HCT116 (cell line): Measurements from ENCODE around the gene HRH2. TPM values are rescaled to one million over a fixed set of nuclear protein-coding genes. Genes with fewer than 3 reads are reported as not detected.

Source experiments
- ATAC-seq: fragments of 200-7000 bp; cut with Tn5 transposase; 2 replicates; pipeline ENCODE4 v1.9.1; 2020; ENCODE audit warnings: mild to moderate bottlenecking, moderate library complexity
- BruUV-seq: library from RNA; stranded (reverse); fragments of 400-500 nt; replicated peaks from 2 replicates; lab custom pipeline; 2021; lab: Mats Ljungman, UMichigan
- CTCF ChIA-PET: fragments of 300-600 bp; sonication (Branson Sonifier 250); formaldehyde crosslinking; loops from one replicate; lab custom pipeline; 2021; ENCODE audit warnings: antibody characterized with exemption; lab: Charles Lee
- POLR2A ChIA-PET: fragments of 300-600, 350-600 bp; sonication (Branson Sonifier 250); formaldehyde crosslinking; loops from one replicate; lab custom pipeline; 2021; ENCODE audit warnings: antibody characterized with exemption; lab: Charles Lee
- RAD21 ChIA-PET, 2 experiments: fragments of 300-600 bp; sonication (Branson Sonifier 250); formaldehyde crosslinking; loops; one replicate each; lab custom pipeline; 2023; ENCODE audit warnings: low total read pairs in 2 of 2; ENCODE audit not compliant: uncharacterized antibody in 2 of 2, unreplicated experiment in 2 of 2, low non-redundant PET in 1 of 2; lab: Charles Lee
- DNase-seq: peaks from one replicate; pipeline ENCODE4 v3.0.0-alpha.2; 2010; ENCODE audit warnings: low read depth, low spot score
- H2AFZ ChIP-seq: fragments of 200-600 bp; shearing (Covaris generic), sonication (generic); 2 replicates; pipeline ENCODE4 v1.6.1; 2017; ENCODE audit warnings: low read depth, mixed run types, mixed read lengths, antibody characterized with exemption, low read length; ENCODE audit not compliant: poor library complexity, severe bottlenecking
- H3K27ac ChIP-seq: 2 replicates; pipeline ENCODE4 v1.5.1; 2012; ENCODE audit warnings: low read depth, low read length
- H3K27me3 ChIP-seq: fragments of 200-600 bp; sonication (generic); 2 replicates; pipeline ENCODE4 v1.6.1; 2016; ENCODE audit warnings: mixed run types, low read length, mixed read lengths; ENCODE audit not compliant: insufficient read depth
- H3K36me3 ChIP-seq, 2 experiments: fragments of 200-500 bp in 1 of 2; fragments of 200-600 bp in 1 of 2; sonication (Bioruptor generic) in 1 of 2; sonication (generic) in 1 of 2; 2 replicates each; pipeline versions ENCODE4 v1.5.1 to v1.6.1; 2014 to 2016; ENCODE audit warnings: low read length in 2 of 2, inconsistent platforms in 1 of 2, mixed read lengths in 1 of 2, mixed run types in 1 of 2; ENCODE audit not compliant: insufficient read depth in 2 of 2, control insufficient read depth in 1 of 2
- H3K4me1 ChIP-seq, 2 experiments: fragments of 200-600 bp in 1 of 2; sonication (generic) in 1 of 2; 2 replicates each; pipeline versions ENCODE4 v1.5.1 to v1.6.1; 2012 to 2017; ENCODE audit warnings: low read length in 2 of 2, inconsistent platforms in 1 of 2, mild to moderate bottlenecking in 1 of 2, mixed read lengths in 1 of 2, mixed run types in 1 of 2, moderate library complexity in 1 of 2; ENCODE audit not compliant: insufficient read depth in 2 of 2, control insufficient read depth in 1 of 2
- H3K4me2 ChIP-seq: fragments of 200-600 bp; sonication (generic); 2 replicates; pipeline ENCODE4 v1.6.1; 2017; ENCODE audit warnings: mixed run types, low read length, mixed read lengths
- H3K4me3 ChIP-seq, 2 experiments: fragments of 200-600 bp in 1 of 2; sonication (generic) in 1 of 2; replicated peaks in 1 of 2; 2 replicates each; pipeline ENCODE4 v1.5.1; 2011 to 2016; ENCODE audit warnings: low read length in 2 of 2, control low read depth in 1 of 2, low read depth in 1 of 2, mild to moderate bottlenecking in 1 of 2, mixed read lengths in 1 of 2, mixed run types in 1 of 2
- H3K79me2 ChIP-seq: fragments of 200-600 bp; sonication (generic); 2 replicates; pipeline ENCODE4 v1.6.1; 2017; ENCODE audit warnings: mild to moderate bottlenecking, mixed run types, low read length, moderate library complexity, mixed read lengths; ENCODE audit not compliant: insufficient read depth
- H3K9ac ChIP-seq: fragments of 200-600 bp; sonication (generic); 2 replicates; pipeline ENCODE4 v1.6.1; 2016; ENCODE audit warnings: low read length, mixed read lengths
- H3K9me2 ChIP-seq: fragments of 200-600 bp; sonication (generic), shearing (Covaris generic); 2 replicates; pipeline ENCODE4 v1.6.1; 2017; ENCODE audit warnings: mixed run types, mild to moderate bottlenecking, moderate library complexity; ENCODE audit not compliant: insufficient read depth
- H3K9me3 ChIP-seq, 2 experiments: fragments of 200-500 bp in 1 of 2; fragments of 200-600 bp in 1 of 2; sonication (Bioruptor generic) in 1 of 2; sonication (generic) in 1 of 2; 2 replicates each; pipeline ENCODE4 v1.6.1; 2014 to 2017; ENCODE audit warnings: low read length in 2 of 2, mixed read lengths in 2 of 2, inconsistent platforms in 1 of 2, low read depth in 1 of 2, mild to moderate bottlenecking in 1 of 2, mixed run types in 1 of 2, moderate library complexity in 1 of 2; ENCODE audit not compliant: control insufficient read depth in 1 of 2, insufficient read depth in 1 of 2
- H4K20me1 ChIP-seq: fragments of 200-600 bp; sonication (generic), shearing (Covaris generic); 2 replicates; pipeline ENCODE4 v1.6.1; 2017; ENCODE audit warnings: mixed run types, mild to moderate bottlenecking, moderate library complexity; ENCODE audit not compliant: insufficient read depth
- CEBPB ChIP-seq: IDR thresholded peaks from 2 replicates; pipeline ENCODE4 v1.6.1; 2012; ENCODE audit warnings: low read depth
- ELF1 ChIP-seq: IDR thresholded peaks from 2 replicates; pipeline ENCODE4 v1.6.1; 2012; ENCODE audit warnings: low read depth, borderline replicate concordance
- EZH2 ChIP-seq: fragments of 200-600 bp; sonication (generic); IDR thresholded peaks from 2 replicates; pipeline ENCODE4 v1.6.1; 2017; ENCODE audit warnings: antibody characterized with exemption, mixed run types
- EZH2phosphoT487 ChIP-seq: fragments of 200-600 bp; IDR thresholded peaks from 2 replicates; pipeline ENCODE4 v1.6.1; 2018; ENCODE audit warnings: antibody characterized with exemption, borderline replicate concordance
- FOSL1 ChIP-seq: IDR thresholded peaks from 2 replicates; pipeline ENCODE4 v1.6.1; 2012; ENCODE audit warnings: low read depth
- JUND ChIP-seq: IDR thresholded peaks from 2 replicates; pipeline ENCODE4 v1.6.1; 2012
- POLR2A ChIP-seq: IDR thresholded peaks from 2 replicates; pipeline ENCODE4 v1.7.0; 2011; ENCODE audit warnings: borderline replicate concordance; ENCODE audit not compliant: insufficient read depth, insufficient read length; ENCODE audit errors: extremely low read depth
- POLR2AphosphoS5 ChIP-seq: IDR thresholded peaks from 2 replicates; pipeline ENCODE4 v1.6.1; 2011; ENCODE audit warnings: mild to moderate bottlenecking, low read depth, low read length, moderate library complexity
- RAD21 ChIP-seq: IDR thresholded peaks from 2 replicates; pipeline ENCODE4 v1.6.1; 2012; ENCODE audit warnings: low read depth, mild to moderate bottlenecking
- REST ChIP-seq: IDR thresholded peaks from 2 replicates; pipeline ENCODE4 v1.6.1; 2012; ENCODE audit warnings: low read depth
- SP1 ChIP-seq: IDR thresholded peaks from 2 replicates; pipeline ENCODE4 v1.6.1; 2012; ENCODE audit warnings: low read depth
- SRF ChIP-seq: IDR thresholded peaks from 2 replicates; pipeline ENCODE4 v1.6.1; 2012; ENCODE audit warnings: low read depth
- YY1 ChIP-seq: IDR thresholded peaks from 2 replicates; pipeline ENCODE4 v1.6.1; 2011; ENCODE audit warnings: low read length, low read depth, moderate library complexity, mild to moderate bottlenecking; ENCODE audit not compliant: insufficient replicate concordance; ENCODE audit errors: extremely low read depth
- ZFX ChIP-seq: fragments of 450-650 bp; IDR thresholded peaks from 2 replicates; pipeline ENCODE4 v1.6.1; 2017
- ZNF274 ChIP-seq: fragments of 200-500 bp; sonication (Bioruptor generic); IDR thresholded peaks from 2 replicates; pipeline ENCODE4 v1.6.1; 2014; ENCODE audit warnings: mild to moderate bottlenecking, low read depth, low read length, inconsistent platforms
- intact Hi-C: fragments of 100-400 bp; cut with micrococcal nuclease; formaldehyde crosslinking; loops from 2 replicates; pipeline ENCODE4 v1.10.0; 2022
- total RNA-seq: library from RNA; stranded (reverse); gene quantifications from one replicate; pipeline ENCODE4 v1.2.1, GENCODE V29; 2021; ENCODE audit not compliant: unreplicated experiment
- TF ChIP-seq, protein P1 (sequence below), 3 experiments: fragments of 200-600 bp in 1 of 3; sonication (generic) in 1 of 3; IDR thresholded peaks in 2 of 3; conservative IDR thresholded peaks in 1 of 3; 2 replicates each; pipeline ENCODE4 v1.5.1; 2012 to 2017; ENCODE audit warnings: low read depth in 2 of 3, low read length in 2 of 3, antibody characterized with exemption in 1 of 3, borderline replicate concordance in 1 of 3, control low read depth in 1 of 3, mild to moderate bottlenecking in 1 of 3, mixed read lengths in 1 of 3, mixed run types in 1 of 3, moderate library complexity in 1 of 3; ENCODE audit not compliant: insufficient read depth in 1 of 3
- TF ChIP-seq, protein P2 (sequence below): IDR thresholded peaks from 2 replicates; pipeline ENCODE4 v1.6.1; 2012

The HRH2 gene
- total RNA-seq, 1 experiment from 2014 or later = 0.12 TPM

DNA sequence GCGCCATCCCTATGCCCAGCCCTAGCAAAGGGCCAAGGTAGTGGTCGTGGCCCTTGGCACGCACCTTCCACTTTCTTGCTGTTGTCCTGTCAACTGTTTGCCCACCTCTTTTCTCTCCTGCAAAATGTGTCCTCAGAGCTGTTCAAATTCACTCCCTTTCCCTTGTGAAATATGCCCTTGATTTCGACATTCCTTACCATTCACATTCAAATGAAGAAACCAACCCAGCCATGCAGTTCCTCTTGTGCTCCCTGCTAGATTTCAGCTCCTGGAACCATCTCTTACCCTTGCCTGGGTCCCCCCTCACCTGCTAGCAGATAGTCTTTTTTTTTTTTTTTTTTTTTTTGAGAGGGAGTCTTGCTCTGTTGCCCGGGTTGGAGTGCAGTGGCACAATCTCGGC, 19.6 kb upstream of the HRH2 start (continued):
- TF ChIP-seq REST = no peak

DNA sequence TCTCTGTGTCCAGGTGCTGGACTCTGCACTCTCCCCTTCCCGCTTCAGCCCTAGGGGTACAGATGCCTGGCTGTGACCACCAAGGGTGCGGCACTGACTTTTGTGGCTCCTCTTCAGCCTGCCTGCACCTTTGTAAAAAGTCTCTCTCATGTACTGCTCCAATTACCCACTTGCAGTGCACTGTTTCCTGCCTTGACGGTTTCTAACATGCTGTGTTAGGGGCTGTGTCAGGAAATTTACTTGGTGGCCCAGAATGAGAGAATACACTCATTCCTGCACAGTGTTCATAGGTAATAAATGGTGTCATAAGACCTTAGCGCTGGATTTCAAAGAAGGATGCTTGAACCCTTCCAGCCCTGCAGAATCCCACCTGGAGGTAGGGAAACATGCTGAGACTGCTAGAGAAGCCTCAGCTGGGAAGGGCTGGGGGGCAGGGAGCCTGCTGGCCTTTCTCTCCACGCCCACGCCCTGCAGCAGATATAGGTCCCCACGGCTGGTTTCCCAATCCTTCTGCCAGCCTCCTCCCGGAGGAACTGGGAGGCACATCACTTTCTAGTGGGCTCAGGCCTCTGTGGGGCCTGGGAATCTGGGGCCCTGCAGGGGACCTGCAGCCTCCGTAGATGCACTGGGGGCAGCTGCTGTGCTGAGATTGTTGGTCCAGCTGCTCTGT, 17.6 kb upstream of the HRH2 start:
- no TSS peak for BruUV-seq
- no peak overlapping the region for H3K4me3 ChIP-seq
- H3K27me3 ChIP-seq = no peaks in the 10 kb centered on the region
- H3K27ac ChIP-seq = no peak overlapping the region
- no peak overlapping the region for H3K4me2 ChIP-seq
- RAD21 ChIA-PET = no interaction called here
- POLR2A ChIA-PET = no interaction called here
- no peak overlapping the region for H2AFZ ChIP-seq
- H4K20me1 ChIP-seq = no peaks in the 10 kb centered on the region
- no peaks in the 10 kb centered on the region for H3K79me2 ChIP-seq
- no peaks in the 10 kb centered on the region; a peak in 1 of 4 replicates for H3K4me1 ChIP-seq
- no peaks in the 10 kb centered on the region for H3K9me2 ChIP-seq
- no peaks in the 10 kb centered on the region for H3K36me3 ChIP-seq
- no peak for ATAC-seq
- no peak overlapping the region for H3K9ac ChIP-seq
- CTCF ChIA-PET = no interaction called here
- intact Hi-C loops = no loop called here
- H3K9me3 ChIP-seq = no peaks in the 10 kb centered on the region
- DNase-seq = no peak
- TF ChIP-seq FOSL1 (no peak), EZH2phosphoT487 (no peak), JUND (no peak), RAD21 (no peak), YY1 (no peak), SRF (no peak), POLR2A (no peak), EZH2 (no peak), ZNF274 (no peak), CEBPB (no peak), REST (no peak), POLR2AphosphoS5 (no peak), ELF1 (no peak), SP1 (no peak), ZFX (no peak)
- TF ChIP-seq, protein P1, sequence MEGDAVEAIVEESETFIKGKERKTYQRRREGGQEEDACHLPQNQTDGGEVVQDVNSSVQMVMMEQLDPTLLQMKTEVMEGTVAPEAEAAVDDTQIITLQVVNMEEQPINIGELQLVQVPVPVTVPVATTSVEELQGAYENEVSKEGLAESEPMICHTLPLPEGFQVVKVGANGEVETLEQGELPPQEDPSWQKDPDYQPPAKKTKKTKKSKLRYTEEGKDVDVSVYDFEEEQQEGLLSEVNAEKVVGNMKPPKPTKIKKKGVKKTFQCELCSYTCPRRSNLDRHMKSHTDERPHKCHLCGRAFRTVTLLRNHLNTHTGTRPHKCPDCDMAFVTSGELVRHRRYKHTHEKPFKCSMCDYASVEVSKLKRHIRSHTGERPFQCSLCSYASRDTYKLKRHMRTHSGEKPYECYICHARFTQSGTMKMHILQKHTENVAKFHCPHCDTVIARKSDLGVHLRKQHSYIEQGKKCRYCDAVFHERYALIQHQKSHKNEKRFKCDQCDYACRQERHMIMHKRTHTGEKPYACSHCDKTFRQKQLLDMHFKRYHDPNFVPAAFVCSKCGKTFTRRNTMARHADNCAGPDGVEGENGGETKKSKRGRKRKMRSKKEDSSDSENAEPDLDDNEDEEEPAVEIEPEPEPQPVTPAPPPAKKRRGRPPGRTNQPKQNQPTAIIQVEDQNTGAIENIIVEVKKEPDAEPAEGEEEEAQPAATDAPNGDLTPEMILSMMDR (IDR thresholded peaks at IDR 0.05 in 2 of 3, conservative IDR thresholded peaks at IDR 0.05 in 1 of 3; ENCODE audit: borderline replicate concordance in 1 of 3, insufficient read depth in 1 of 3, low read depth in 2 of 3, low read length in 2 of 3) = no peak
- TF ChIP-seq, protein P2, sequence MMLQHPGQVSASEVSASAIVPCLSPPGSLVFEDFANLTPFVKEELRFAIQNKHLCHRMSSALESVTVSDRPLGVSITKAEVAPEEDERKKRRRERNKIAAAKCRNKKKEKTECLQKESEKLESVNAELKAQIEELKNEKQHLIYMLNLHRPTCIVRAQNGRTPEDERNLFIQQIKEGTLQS = no peak
